Endothelial cell of umbilical vein (primary cell): ENCODE measurements around the gene EXOC1L. TPM values are rescaled to one million over a fixed set of nuclear protein-coding genes. Genes with fewer than 3 reads are reported as not detected.

Source experiments
- BruUV-seq: library from RNA; stranded (reverse); fragments of 400-500 nt; replicated peaks from 2 replicates; lab custom pipeline; 2021; lab: Mats Ljungman, UMichigan
- CTCF ChIA-PET: fragments of 300-600, 350-600 bp; sonication (Branson Sonifier 250); formaldehyde crosslinking; loops from one replicate; lab custom pipeline; 2021; ENCODE audit warnings: antibody characterized with exemption, inconsistent platforms; lab: Charles Lee
- POLR2A ChIA-PET: fragments of 300-600, 350-600 bp; sonication (Branson Sonifier 250); formaldehyde crosslinking; loops from one replicate; lab custom pipeline; 2021; ENCODE audit warnings: antibody characterized with exemption, inconsistent platforms; lab: Charles Lee
- DNase-seq: peaks from one replicate; pipeline ENCODE4 v3.0.0-alpha.2; 2011; ENCODE audit warnings: low read depth, low spot score
- FAIRE-seq: peaks from 2 replicates; lab custom pipeline; 2011; peaks lifted over from hg19 to GRCh38; lab: Jason Lieb, UNC
- H2AFZ ChIP-seq: 2 replicates; pipeline ENCODE4 v1.6.0; 2012; ENCODE audit warnings: low read depth, low read length, control low read depth, inconsistent platforms
- H3K27ac ChIP-seq: 2 replicates; pipeline ENCODE4 v1.5.1; 2011; ENCODE audit warnings: low read depth, mild to moderate bottlenecking, control low read depth, low read length, moderate library complexity; ENCODE audit not compliant: insufficient read depth
- H3K27me3 ChIP-seq, 2 experiments: 2 replicates each; pipeline versions ENCODE4 v1.6.0 to v1.6.1; 2011; ENCODE audit warnings: low read length in 2 of 2, mixed read lengths in 1 of 2; ENCODE audit not compliant: control insufficient read depth in 2 of 2, insufficient read depth in 2 of 2
- H3K36me3 ChIP-seq, 2 experiments: 2 replicates in 1 of 2; 3 replicates in 1 of 2; pipeline ENCODE4 v1.5.1; 2011; ENCODE audit warnings: low read length in 2 of 2, mild to moderate bottlenecking in 1 of 2, moderate library complexity in 1 of 2; ENCODE audit not compliant: control insufficient read depth in 2 of 2, insufficient read depth in 2 of 2; ENCODE audit errors: extremely low read depth in 1 of 2
- H3K4me1 ChIP-seq: 3 replicates; pipeline ENCODE4 v1.5.1; 2011; ENCODE audit warnings: mild to moderate bottlenecking, low read length; ENCODE audit not compliant: control insufficient read depth, insufficient read depth; ENCODE audit errors: extremely low read depth
- H3K4me2 ChIP-seq: 2 replicates; pipeline ENCODE4 v1.6.1; 2011; ENCODE audit warnings: low read length, control low read depth, mixed read lengths; ENCODE audit not compliant: insufficient read depth
- H3K4me3 ChIP-seq, 3 experiments: fragments of 200-600 bp in 1 of 3; sonication (generic), shearing (Covaris generic) in 1 of 3; replicated peaks in 1 of 3; 2 replicates each; pipeline ENCODE4 v1.5.1; 2011 to 2016; ENCODE audit warnings: control low read depth in 3 of 3, low read length in 3 of 3, mild to moderate bottlenecking in 2 of 3, inconsistent platforms in 1 of 3, low read depth in 1 of 3, moderate library complexity in 1 of 3; ENCODE audit not compliant: insufficient read depth in 1 of 3
- H3K79me2 ChIP-seq: 2 replicates; pipeline ENCODE4 v1.6.0; 2012; ENCODE audit warnings: low read length, inconsistent platforms; ENCODE audit not compliant: control insufficient read depth, insufficient read depth
- H3K9ac ChIP-seq: replicated peaks from 2 replicates; pipeline ENCODE3; 2011; ENCODE audit warnings: low read length, control low read depth; ENCODE audit not compliant: insufficient read depth; ENCODE audit errors: extremely low read depth
- H3K9me1 ChIP-seq: replicated peaks from 3 replicates; pipeline ENCODE4 v1.6.0; 2011; ENCODE audit warnings: mild to moderate bottlenecking, low read length; ENCODE audit not compliant: control insufficient read depth, insufficient read depth; ENCODE audit errors: extremely low read depth
- H3K9me3 ChIP-seq: replicated peaks from 2 replicates; pipeline ENCODE4 v1.5.1; 2012; ENCODE audit warnings: low read length, inconsistent platforms; ENCODE audit not compliant: control insufficient read depth, insufficient read depth
- H4K20me1 ChIP-seq: replicated peaks from 2 replicates; pipeline ENCODE3; 2011; ENCODE audit warnings: mild to moderate bottlenecking, low read length; ENCODE audit not compliant: control insufficient read depth, insufficient read depth; ENCODE audit errors: extremely low read depth
- CTCF ChIP-seq, 2 donors: IDR thresholded peaks; 1 replicate in 1 of 2; 2 replicates in 1 of 2; pipeline ENCODE4 v1.5.1; 2011; ENCODE audit warnings: low read length in 2 of 2, mild to moderate bottlenecking in 2 of 2, moderate library complexity in 2 of 2, control low read depth in 1 of 2, inconsistent platforms in 1 of 2, low read depth in 1 of 2; ENCODE audit not compliant: insufficient read depth in 1 of 2; ENCODE audit errors: extremely low read depth in 1 of 2
- JUN ChIP-seq: IDR thresholded peaks from 2 replicates; pipeline ENCODE4 v1.6.1; 2011; ENCODE audit warnings: borderline replicate concordance, low read depth; ENCODE audit not compliant: insufficient read length, insufficient read depth
- dilution Hi-C: fragments of 300-500 bp; cut with MboI; formaldehyde crosslinking; loops from one replicate; pipeline ENCODE4 v1.15.0; 2019; ENCODE audit warnings: low sequenced_read_pairs; ENCODE audit not compliant: extremely low pct_ligation_motif_present
- intact Hi-C: fragments of 100-400 bp; cut with micrococcal nuclease; formaldehyde crosslinking; loops from one replicate; pipeline ENCODE4 v1.10.0; 2022
- polyA plus RNA-seq, 4 experiments: library from polyadenylated mRNA; depleted of rRNA in 3 of 4; stranded (reverse) in 3 of 4; unstranded in 1 of 4; fragments of >200 nt; gene quantifications; 2 replicates each; pipeline versions ENCODE4 v1.2.1 to v1.2.3, GENCODE V29; 2011 to 2012; ENCODE audit warnings: missing spikeins in 1 of 4
- total RNA-seq: library from RNA; stranded (reverse); gene quantifications from 2 replicates; pipeline ENCODE4 v1.2.3, GENCODE V29; 2021

Gene EXOC1L
- total and polyA plus RNA-seq, 2 donors (not counting 3 experiments of a cell fraction or from before 2014, with no cell fraction given), result not detected

GRCh38 chr4:55827582-55827981, 8.0 kb downstream of the EXOC1L start:
- H3K27me3 ChIP-seq, result peaks cover 6 to 27% of the 10 kb centered on the region in 2 experiments
- intact Hi-C loops (no loop called here), dilution Hi-C loops (no loop called here)
- no peak overlapping the region for H3K27ac ChIP-seq
- H2AFZ ChIP-seq, result no peak overlapping the region
- no TSS peak for BruUV-seq
- H3K4me3 ChIP-seq, result no peak overlapping the region
- no peaks in the 10 kb centered on the region for H3K36me3 ChIP-seq
- TF ChIP-seq CTCF (IDR thresholded peaks at IDR 0.05; ENCODE audit: extremely low read depth in 1 of 2, insufficient read depth in 1 of 2, low read depth in 1 of 2, low read length in 2 of 2), result no peak
- no peak for TF ChIP-seq JUN
- no peak overlapping the region for H3K4me2 ChIP-seq
- H3K9ac ChIP-seq, result no peak overlapping the region
- H3K9me3 ChIP-seq, result no peaks in the 10 kb centered on the region
- H4K20me1 ChIP-seq, result no peaks in the 10 kb centered on the region
- POLR2A ChIA-PET, result no interaction called here
- no peak for DNase-seq
- peaks cover 4% of the 10 kb centered on the region for H3K9me1 ChIP-seq
- no peak for FAIRE-seq
- CTCF ChIA-PET, result no interaction called here
- no peaks in the 10 kb centered on the region for H3K79me2 ChIP-seq
- H3K4me1 ChIP-seq, result no peaks in the 10 kb centered on the region

GRCh38 chr4:55830048-55830447, 10.5 kb downstream of the EXOC1L start:
- intact Hi-C loops, result no loop called here

More at GRCh38 chr4:55830048-55830447, 10.5 kb downstream of the EXOC1L start:
- no peaks in the 10 kb centered on the region for H3K36me3 ChIP-seq
- CTCF ChIA-PET, result no interaction called here
- no peak overlapping the region for H3K9ac ChIP-seq
- H3K4me1 ChIP-seq, result no peaks in the 10 kb centered on the region
- POLR2A ChIA-PET, result no interaction called here
- no TSS peak for BruUV-seq
- no peak for FAIRE-seq
- no peak for TF ChIP-seq JUN
- H3K27me3 ChIP-seq, result peaks cover 6 to 31% of the 10 kb centered on the region in 2 experiments
- H3K4me3 ChIP-seq, result no peak overlapping the region
- H3K27ac ChIP-seq, result no peak overlapping the region
- H3K9me1 ChIP-seq, result peaks cover 4% of the 10 kb centered on the region
- no peaks in the 10 kb centered on the region for H3K79me2 ChIP-seq
- H4K20me1 ChIP-seq, result no peaks in the 10 kb centered on the region
- DNase-seq, result no peak
- dilution Hi-C loops, result no loop called here
- no peak overlapping the region for H2AFZ ChIP-seq
- no peaks in the 10 kb centered on the region for H3K9me3 ChIP-seq
- no peak overlapping the region for H3K4me2 ChIP-seq
